Astrocyte (in vitro differentiated cells and primary cell): Measurements from ENCODE around the gene ZBTB22.

ENCODE experiments used
- EZH2 ChIP-seq: IDR thresholded peaks from 2 replicates; pipeline ENCODE4 v1.6.1; 2012; ENCODE audit warnings: mild to moderate bottlenecking, low read length, inconsistent platforms; ENCODE audit not compliant: insufficient read depth
- TF ChIP-seq, protein P1 (sequence below): IDR thresholded peaks from 2 replicates; pipeline ENCODE4 v1.5.1; 2011; ENCODE audit warnings: low read depth, mild to moderate bottlenecking, inconsistent platforms, low read length, moderate library complexity; ENCODE audit not compliant: insufficient read depth

DNA sequence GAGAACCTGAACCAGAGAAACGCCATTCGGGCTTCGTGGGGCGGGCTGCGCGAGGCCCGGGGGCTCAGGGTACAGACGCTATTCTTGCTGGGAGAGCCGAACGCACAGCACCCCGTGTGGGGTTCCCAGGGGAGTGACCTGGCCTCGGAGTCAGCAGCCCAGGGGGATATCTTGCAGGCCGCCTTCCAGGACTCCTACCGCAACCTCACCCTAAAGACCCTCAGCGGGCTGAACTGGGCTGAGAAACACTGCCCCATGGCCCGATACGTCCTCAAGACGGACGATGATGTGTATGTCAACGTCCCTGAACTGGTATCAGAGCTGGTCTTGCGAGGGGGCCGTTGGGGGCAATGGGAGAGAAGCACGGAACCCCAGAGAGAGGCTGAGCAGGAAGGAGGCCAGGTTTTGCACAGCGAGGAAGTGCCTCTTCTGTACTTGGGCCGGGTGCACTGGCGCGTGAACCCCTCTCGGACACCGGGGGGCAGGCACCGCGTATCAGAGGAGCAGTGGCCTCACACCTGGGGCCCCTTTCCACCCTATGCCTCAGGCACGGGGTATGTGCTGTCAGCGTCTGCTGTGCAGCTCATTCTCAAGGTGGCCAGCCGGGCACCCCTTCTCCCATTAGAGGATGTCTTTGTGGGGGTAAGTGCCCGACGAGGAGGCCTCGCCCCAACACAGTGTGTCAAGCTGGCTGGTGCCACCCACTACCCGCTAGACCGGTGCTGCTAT lies 39.7 kb downstream of the ZBTB22 start:
- TF ChIP-seq, protein P1, sequence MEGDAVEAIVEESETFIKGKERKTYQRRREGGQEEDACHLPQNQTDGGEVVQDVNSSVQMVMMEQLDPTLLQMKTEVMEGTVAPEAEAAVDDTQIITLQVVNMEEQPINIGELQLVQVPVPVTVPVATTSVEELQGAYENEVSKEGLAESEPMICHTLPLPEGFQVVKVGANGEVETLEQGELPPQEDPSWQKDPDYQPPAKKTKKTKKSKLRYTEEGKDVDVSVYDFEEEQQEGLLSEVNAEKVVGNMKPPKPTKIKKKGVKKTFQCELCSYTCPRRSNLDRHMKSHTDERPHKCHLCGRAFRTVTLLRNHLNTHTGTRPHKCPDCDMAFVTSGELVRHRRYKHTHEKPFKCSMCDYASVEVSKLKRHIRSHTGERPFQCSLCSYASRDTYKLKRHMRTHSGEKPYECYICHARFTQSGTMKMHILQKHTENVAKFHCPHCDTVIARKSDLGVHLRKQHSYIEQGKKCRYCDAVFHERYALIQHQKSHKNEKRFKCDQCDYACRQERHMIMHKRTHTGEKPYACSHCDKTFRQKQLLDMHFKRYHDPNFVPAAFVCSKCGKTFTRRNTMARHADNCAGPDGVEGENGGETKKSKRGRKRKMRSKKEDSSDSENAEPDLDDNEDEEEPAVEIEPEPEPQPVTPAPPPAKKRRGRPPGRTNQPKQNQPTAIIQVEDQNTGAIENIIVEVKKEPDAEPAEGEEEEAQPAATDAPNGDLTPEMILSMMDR = no peak
- TF ChIP-seq EZH2 = no peak
